CD14-positive monocyte (primary cell): ENCODE data around the gene IL13RA2. TPM values are rescaled to one million over a fixed set of nuclear protein-coding genes. Genes with fewer than 3 reads are reported as not detected.

Experiments
- DNase-seq, 3 donors: peaks; one replicate each; pipeline ENCODE4 v3.0.0-alpha.2; 2011 to 2022
- H2AFZ ChIP-seq: 2 replicates; pipeline ENCODE4 v1.6.0; 2012; ENCODE audit warnings: mild to moderate bottlenecking, low read depth, low read length, inconsistent platforms; ENCODE audit not compliant: insufficient read depth, poor library complexity, severe bottlenecking
- H3K27ac ChIP-seq, 2 donors: 1 replicate in 1 of 2; 2 replicates in 1 of 2; pipeline ENCODE4 v1.5.1; 2012 to 2013; ENCODE audit warnings: low read length in 2 of 2, control low read depth in 1 of 2, inconsistent platforms in 1 of 2, low read depth in 1 of 2, mild to moderate bottlenecking in 1 of 2
- H3K27me3 ChIP-seq, 2 donors: one replicate each; pipeline versions ENCODE4 v1.6.0 to v1.6.1; 2011 to 2013; ENCODE audit warnings: low read length in 2 of 2; ENCODE audit not compliant: control insufficient read depth in 2 of 2, insufficient read depth in 2 of 2
- H3K36me3 ChIP-seq, 2 donors: replicated peaks in 1 of 2; 1 replicate in 1 of 2; 2 replicates in 1 of 2; pipeline versions ENCODE4 v1.5.1 to v1.6.1; 2012 to 2013; ENCODE audit warnings: low read length in 2 of 2, control low read depth in 1 of 2, inconsistent platforms in 1 of 2, mild to moderate bottlenecking in 1 of 2; ENCODE audit not compliant: insufficient read depth in 2 of 2, control insufficient read depth in 1 of 2
- H3K4me1 ChIP-seq, 2 donors: 1 replicate in 1 of 2; 2 replicates in 1 of 2; pipeline versions ENCODE4 v1.5.1 to v1.6.1; 2012 to 2013; ENCODE audit warnings: low read length in 2 of 2, control low read depth in 1 of 2, inconsistent platforms in 1 of 2, mild to moderate bottlenecking in 1 of 2, moderate library complexity in 1 of 2; ENCODE audit not compliant: insufficient read depth in 2 of 2, control insufficient read depth in 1 of 2
- H3K4me2 ChIP-seq: replicated peaks from 2 replicates; pipeline ENCODE3; 2012; ENCODE audit warnings: low read length, moderate library complexity, mild to moderate bottlenecking; ENCODE audit not compliant: poor library complexity, severe bottlenecking; ENCODE audit errors: extremely low read depth
- H3K4me3 ChIP-seq, 3 experiments: fragments of 200-600 bp in 1 of 3; sonication (generic) in 1 of 3; replicated peaks in 1 of 3; 1 replicate in 2 of 3; 2 replicates in 1 of 3; pipeline ENCODE4 v1.5.1; 2011 to 2013; ENCODE audit warnings: low read length in 3 of 3, mild to moderate bottlenecking in 3 of 3, control low read depth in 2 of 3, low read depth in 2 of 3, inconsistent platforms in 1 of 3, moderate library complexity in 1 of 3
- H3K79me2 ChIP-seq: 2 replicates; pipeline ENCODE4 v1.6.0; 2012; ENCODE audit warnings: mild to moderate bottlenecking, control low read depth, inconsistent platforms, low read length, moderate library complexity; ENCODE audit not compliant: insufficient read depth
- H3K9ac ChIP-seq: 2 replicates; pipeline ENCODE4 v1.6.0; 2017; ENCODE audit warnings: low read length, mild to moderate bottlenecking; ENCODE audit not compliant: insufficient read depth, poor library complexity, severe bottlenecking
- H3K9me3 ChIP-seq, 2 donors: replicated peaks in 1 of 2; 1 replicate in 1 of 2; 2 replicates in 1 of 2; pipeline versions ENCODE4 v1.5.1 to v1.6.1; 2012 to 2013; ENCODE audit warnings: low read length in 2 of 2, control low read depth in 1 of 2; ENCODE audit not compliant: control insufficient read depth in 1 of 2, insufficient read depth in 1 of 2
- H4K20me1 ChIP-seq: 2 replicates; pipeline ENCODE4 v1.6.0; 2012; ENCODE audit warnings: mild to moderate bottlenecking, low read length, control low read depth, moderate library complexity; ENCODE audit not compliant: insufficient read depth
- H3K27ac Mint-ChIP-seq, 7 donors: one replicate each; pipeline ENCODE4 v1.8.0; 2020; ENCODE audit warnings: mild to moderate bottlenecking in 7 of 7, mixed read lengths in 7 of 7, moderate library complexity in 6 of 7, inconsistent platforms in 2 of 7
- H3K27me3 Mint-ChIP-seq, 3 donors: one replicate each; pipeline ENCODE4 v1.8.0; 2021 to 2022; ENCODE audit warnings: low read depth in 3 of 3, mild to moderate bottlenecking in 3 of 3, mixed read lengths in 3 of 3, moderate library complexity in 3 of 3, inconsistent platforms in 1 of 3
- H3K36me3 Mint-ChIP-seq, 2 donors: one replicate each; pipeline ENCODE4 v1.8.0; 2020; ENCODE audit warnings: mixed read lengths in 2 of 2, inconsistent platforms in 1 of 2, mild to moderate bottlenecking in 1 of 2
- H3K4me1 Mint-ChIP-seq: one replicate; pipeline ENCODE4 v1.8.0; 2020; ENCODE audit warnings: mild to moderate bottlenecking, mixed read lengths
- H3K4me3 Mint-ChIP-seq, 2 donors: one replicate each; pipeline ENCODE4 v1.8.0; 2020; ENCODE audit warnings: mild to moderate bottlenecking in 2 of 2, mixed read lengths in 2 of 2, moderate library complexity in 1 of 2
- H3K9me3 Mint-ChIP-seq, 7 donors: one replicate each; pipeline ENCODE4 v1.8.0; 2020 to 2022; ENCODE audit warnings: mixed read lengths in 7 of 7, mild to moderate bottlenecking in 6 of 7, moderate library complexity in 6 of 7, inconsistent platforms in 2 of 7
- WGBS: methylation state at CpG from one replicate; pipeline ENCODE4 v1.1.5; 2013; ENCODE audit warnings: missing lambda C conversion rate; ENCODE audit not compliant: insufficient coverage; 5-methylcytosine and 5-hydroxymethylcytosine counted together
- intact Hi-C, 2 donors: fragments of 100-400 bp; cut with micrococcal nuclease; formaldehyde crosslinking; loops; one replicate each; pipeline versions ENCODE4 v1.15.0 to v1.15.1; 2023
- polyA plus RNA-seq, 3 donors: library from polyadenylated mRNA; depleted of rRNA in 1 of 3; unstranded in 2 of 3; stranded (reverse) in 1 of 3; fragments of 300-500 nt in 2 of 3; fragments of >200 nt in 1 of 3; fragmentation: Illumina TruSeq in 2 of 3; gene quantifications; 1 replicate in 2 of 3; 2 replicates in 1 of 3; pipeline ENCODE4 v1.2.3, GENCODE V29; 2012 to 2021
- TF ChIP-seq, protein P1 (sequence below): fragments of 200-600 bp; IDR thresholded peaks from one replicate; pipeline ENCODE4 v1.8.0; 2022; ENCODE audit warnings: antibody characterized with exemption, mild to moderate bottlenecking

The IL13RA2 gene
- polyA plus RNA-seq, 3 donors, result not detected

DNA sequence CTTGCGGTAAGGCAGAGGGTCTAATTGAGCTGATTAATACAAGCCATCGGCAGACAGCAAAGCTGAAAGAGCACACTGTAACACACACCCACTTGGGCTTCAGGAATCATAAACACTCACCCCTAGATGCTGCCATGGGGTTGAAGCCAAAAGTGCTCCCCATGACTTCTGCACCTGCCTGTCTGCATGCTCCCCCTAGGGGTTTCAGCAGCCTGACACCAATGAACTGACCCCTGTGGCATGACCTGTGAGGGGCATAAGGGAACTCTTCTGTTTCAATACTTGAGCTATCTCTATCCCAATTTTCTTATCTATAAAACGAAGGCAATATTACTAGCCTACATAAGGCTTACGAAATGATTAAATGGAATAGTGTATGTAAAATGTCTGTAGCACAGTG lies 23.0 kb upstream of the IL13RA2 start:
- intact Hi-C loops, result no loop called here
- Histone ChIP-seq H2AFZ (no peak overlapping the region), H3K27ac (no peak overlapping the region), H3K9ac (no peak overlapping the region), H3K4me2 (no peak overlapping the region), H3K79me2 (no peaks in the 10 kb centered on the region), H3K27me3 (peaks cover 0 to 3% of the 10 kb centered on the region in 2 donors), H3K36me3 (no peaks in the 10 kb centered on the region), H3K4me1 (no peaks in the 10 kb centered on the region), H3K9me3 (no peaks in the 10 kb centered on the region), H3K4me3 (no peak overlapping the region), H4K20me1 (no peaks in the 10 kb centered on the region)
- H3K27me3 Mint-ChIP-seq, result peaks cover 1 to 2% (median 1%) of the 10 kb centered on the region in 3 donors
- TF ChIP-seq, protein P1, sequence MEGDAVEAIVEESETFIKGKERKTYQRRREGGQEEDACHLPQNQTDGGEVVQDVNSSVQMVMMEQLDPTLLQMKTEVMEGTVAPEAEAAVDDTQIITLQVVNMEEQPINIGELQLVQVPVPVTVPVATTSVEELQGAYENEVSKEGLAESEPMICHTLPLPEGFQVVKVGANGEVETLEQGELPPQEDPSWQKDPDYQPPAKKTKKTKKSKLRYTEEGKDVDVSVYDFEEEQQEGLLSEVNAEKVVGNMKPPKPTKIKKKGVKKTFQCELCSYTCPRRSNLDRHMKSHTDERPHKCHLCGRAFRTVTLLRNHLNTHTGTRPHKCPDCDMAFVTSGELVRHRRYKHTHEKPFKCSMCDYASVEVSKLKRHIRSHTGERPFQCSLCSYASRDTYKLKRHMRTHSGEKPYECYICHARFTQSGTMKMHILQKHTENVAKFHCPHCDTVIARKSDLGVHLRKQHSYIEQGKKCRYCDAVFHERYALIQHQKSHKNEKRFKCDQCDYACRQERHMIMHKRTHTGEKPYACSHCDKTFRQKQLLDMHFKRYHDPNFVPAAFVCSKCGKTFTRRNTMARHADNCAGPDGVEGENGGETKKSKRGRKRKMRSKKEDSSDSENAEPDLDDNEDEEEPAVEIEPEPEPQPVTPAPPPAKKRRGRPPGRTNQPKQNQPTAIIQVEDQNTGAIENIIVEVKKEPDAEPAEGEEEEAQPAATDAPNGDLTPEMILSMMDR, result no peak
- no peaks in the 10 kb centered on the region for H3K4me1 Mint-ChIP-seq
- no peak overlapping the region for H3K4me3 Mint-ChIP-seq
- DNase-seq, result no peak
- peaks cover 0 to 3% (median 0%) of the 10 kb centered on the region in 7 donors for H3K9me3 Mint-ChIP-seq
- H3K27ac Mint-ChIP-seq, result no peak overlapping the region
- WGBS, result no CpG with 5 or more reads among the region's 4 CpGs
- no peaks in the 10 kb centered on the region for H3K36me3 Mint-ChIP-seq

DNA sequence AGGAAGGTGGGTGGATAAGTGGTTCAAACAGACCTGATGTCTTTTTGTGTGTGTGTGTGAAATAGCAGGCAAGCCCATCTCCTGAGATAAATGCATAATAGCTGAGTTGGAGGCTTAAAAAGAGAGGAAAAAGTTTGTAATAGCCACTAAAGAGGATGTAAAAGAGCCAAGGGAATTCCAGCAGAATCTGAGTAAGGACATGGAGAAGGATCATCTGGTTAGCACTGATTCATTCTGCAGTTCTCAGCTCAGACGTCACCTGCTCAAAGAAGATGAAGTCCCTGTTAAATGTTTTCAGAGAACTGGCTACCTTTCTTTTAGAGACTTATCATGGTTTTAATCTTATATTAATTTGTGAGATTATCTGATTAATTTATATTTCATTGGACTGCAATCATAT lies 21.0 kb upstream of the IL13RA2 start:
- H3K9ac ChIP-seq, result no peak overlapping the region
- TF ChIP-seq, protein P1, result no peak
- H3K27me3 ChIP-seq, result peaks cover 0 to 3% of the 10 kb centered on the region in 2 donors
- no peak overlapping the region for H3K4me3 Mint-ChIP-seq
- no peaks in the 10 kb centered on the region for H3K36me3 Mint-ChIP-seq
- no peaks in the 10 kb centered on the region for H3K9me3 ChIP-seq
- peaks cover 0 to 3% (median 0%) of the 10 kb centered on the region in 7 donors for H3K9me3 Mint-ChIP-seq
- no peaks in the 10 kb centered on the region for H3K79me2 ChIP-seq
- no peak overlapping the region for H2AFZ ChIP-seq
- H4K20me1 ChIP-seq, result no peaks in the 10 kb centered on the region
- H3K27ac Mint-ChIP-seq, result no peak overlapping the region
- no peaks in the 10 kb centered on the region for H3K4me1 Mint-ChIP-seq
- intact Hi-C loops, result no loop called here
- no CpG with 5 or more reads among the region's 1 CpG for WGBS
- H3K27me3 Mint-ChIP-seq, result peaks cover 1 to 2% (median 1%) of the 10 kb centered on the region in 3 donors
- no peaks in the 10 kb centered on the region for H3K36me3 ChIP-seq
- no peak for DNase-seq
- H3K4me3 ChIP-seq, result no peak overlapping the region
- H3K4me1 ChIP-seq, result no peaks in the 10 kb centered on the region
- H3K4me2 ChIP-seq, result no peak overlapping the region
- no peak overlapping the region for H3K27ac ChIP-seq
